ENCODE measurements around the gene IGHMBP2.

- no peak for TF ChIP-seq POLR2A (IDR thresholded peaks at IDR 0.05; ENCODE audit: low read depth, low read length)
- no peak for TF ChIP-seq POLR2AphosphoS5 (IDR thresholded peaks at IDR 0.05; ENCODE audit: low read depth, low read length)
- no peak for TF ChIP-seq TAF1 (IDR thresholded peaks at IDR 0.05; ENCODE audit: borderline replicate concordance, low read depth, low read length)
Observed at GRCh38 chr11:68979931-68980775, 76.5 kb downstream of the IGHMBP2 start.

All from GM12892 (cell line).